ENCODE results near the gene TPSB2.

TPSB2 gene

DNA sequence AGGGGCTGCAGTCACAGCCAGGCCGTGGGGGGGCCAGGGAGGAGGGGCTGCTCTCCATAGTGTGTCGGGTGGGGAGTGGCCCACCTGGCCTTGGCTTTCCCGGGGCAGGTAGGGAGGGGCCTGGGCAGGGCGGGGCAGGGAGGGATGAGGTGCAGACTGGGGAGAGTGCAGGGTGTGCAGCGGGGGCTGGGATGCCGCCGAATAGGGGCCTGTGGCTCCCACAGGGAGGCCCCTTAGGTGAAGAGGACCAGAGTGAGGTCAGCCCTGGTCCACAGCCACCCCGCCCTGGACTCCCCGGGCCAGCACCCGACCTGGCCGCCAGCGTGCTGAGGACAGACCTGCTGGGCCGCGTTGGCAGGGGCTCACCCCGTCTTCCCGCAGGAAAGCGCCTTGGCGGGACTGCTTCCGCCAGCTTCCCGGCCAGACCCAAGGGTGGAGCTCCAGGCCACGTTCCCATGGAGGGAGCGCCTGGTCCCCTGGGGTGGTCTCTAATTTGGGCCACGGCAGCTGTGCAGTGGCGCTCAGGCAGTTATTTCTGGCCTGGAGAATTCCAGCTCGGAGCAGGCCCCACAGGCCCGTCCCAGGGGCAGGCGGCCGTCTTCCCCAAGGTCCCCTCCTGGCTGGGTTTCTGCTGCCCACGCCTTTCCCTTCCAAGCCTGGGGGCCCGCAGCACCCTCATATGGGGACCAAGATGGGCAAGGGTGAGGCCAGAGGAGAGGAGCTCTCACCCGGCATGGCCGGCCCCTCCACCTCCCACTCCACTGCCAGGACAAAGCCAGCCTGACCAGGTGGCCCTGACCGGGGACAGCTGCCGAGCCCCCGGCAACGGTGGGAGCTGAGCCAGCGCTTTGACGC lies 49.2 kb downstream of the TPSB2 start:
- DNase-seq = no peak
